Measurements from ENCODE around the gene AGK.
"Not testable (repeated sequence)": the region's sequence is repeated elsewhere in the genome, so short reads cannot be mapped to it uniquely, and the experiment has no call there.

AGK gene

GRCh38 chr7:141557360-141557759 lies 6.2 kb downstream of the AGK start:
- Histone ChIP-seq H3K4me3 (ENCODE audit: low read depth in 1 of 2, low read length in 1 of 2) (no peak overlapping the region), H3K27ac (no peak overlapping the region), H3K4me1 (ENCODE audit: control insufficient read depth in 1 of 2, insufficient read depth in 1 of 2, low read depth in 1 of 2, low read length in 1 of 2) (no peaks in the 10 kb centered on the region), H3K9me3 (no peaks in the 10 kb centered on the region), H3K27me3 (no peaks in the 10 kb centered on the region), H3K36me3 (no peaks in the 10 kb centered on the region)
- TF ChIP-seq CTCF (IDR thresholded peaks at IDR 0.05) = no peak

- not testable (repeated sequence) for H3K4me1 ChIP-seq (ENCODE audit: control insufficient read depth in 1 of 2, insufficient read depth in 1 of 2, low read depth in 1 of 2, low read length in 1 of 2); H3K27me3 ChIP-seq; H3K9me3 ChIP-seq; H3K36me3 ChIP-seq; H3K4me3 ChIP-seq (ENCODE audit: low read depth in 1 of 2, low read length in 1 of 2); H3K27ac ChIP-seq
These were observed 6.8 kb downstream of the AGK start for GRCh38 chr7:141557831-141558531.

- H3K27me3 ChIP-seq = no peaks in the 10 kb centered on the region
- TF ChIP-seq CTCF (IDR thresholded peaks at IDR 0.05) = no peak
- no peak overlapping the region for H3K27ac ChIP-seq
These were observed 7.5 kb downstream of the AGK start for GRCh38 chr7:141558544-141559183.

GRCh38 chr7:141559961-141560360 lies 8.8 kb downstream of the AGK start:
- no peaks in the 10 kb centered on the region for H3K9me3 ChIP-seq
- TF ChIP-seq CTCF (IDR thresholded peaks at IDR 0.05) = no peak
- no peaks in the 10 kb centered on the region for H3K4me1 ChIP-seq (ENCODE audit: control insufficient read depth in 1 of 2, insufficient read depth in 1 of 2, low read depth in 1 of 2, low read length in 1 of 2)
- no peak overlapping the region for H3K4me3 ChIP-seq (ENCODE audit: low read depth in 1 of 2, low read length in 1 of 2)
- no peak overlapping the region for H3K27ac ChIP-seq
- H3K36me3 ChIP-seq = no peaks in the 10 kb centered on the region
- H3K27me3 ChIP-seq = no peaks in the 10 kb centered on the region

More at GRCh38 chr7:141558544-141559183, 7.5 kb downstream of the AGK start:
- Histone ChIP-seq H3K36me3 (no peaks in the 10 kb centered on the region), H3K9me3 (no peaks in the 10 kb centered on the region), H3K4me3 (ENCODE audit: low read depth in 1 of 2, low read length in 1 of 2) (no peak overlapping the region), H3K4me1 (ENCODE audit: control insufficient read depth in 1 of 2, insufficient read depth in 1 of 2, low read depth in 1 of 2, low read length in 1 of 2) (no peaks in the 10 kb centered on the region)

- Histone ChIP-seq H3K36me3 (no peaks in the 10 kb centered on the region), H3K4me3 (ENCODE audit: low read depth in 1 of 2, low read length in 1 of 2) (no peak overlapping the region), H3K27ac (no peak overlapping the region), H3K27me3 (no peaks in the 10 kb centered on the region), H3K4me1 (ENCODE audit: control insufficient read depth in 1 of 2, insufficient read depth in 1 of 2, low read depth in 1 of 2, low read length in 1 of 2) (no peaks in the 10 kb centered on the region), H3K9me3 (no peaks in the 10 kb centered on the region)
- TF ChIP-seq CTCF (IDR thresholded peaks at IDR 0.05) = no peak
These were observed 10.8 kb downstream of the AGK start for GRCh38 chr7:141562036-141562435.

GRCh38 chr7:141562543-141562942 lies 11.3 kb downstream of the AGK start:
- TF ChIP-seq CTCF (IDR thresholded peaks at IDR 0.05) = no peak
- Histone ChIP-seq H3K36me3 (no peaks in the 10 kb centered on the region), H3K27ac (no peak overlapping the region)

More at GRCh38 chr7:141562543-141562942, 11.3 kb downstream of the AGK start:
- H3K4me1 ChIP-seq (ENCODE audit: control insufficient read depth in 1 of 2, insufficient read depth in 1 of 2, low read depth in 1 of 2, low read length in 1 of 2) = no peaks in the 10 kb centered on the region
- no peaks in the 10 kb centered on the region for H3K9me3 ChIP-seq
- no peak overlapping the region for H3K4me3 ChIP-seq (ENCODE audit: low read depth in 1 of 2, low read length in 1 of 2)
- no peaks in the 10 kb centered on the region for H3K27me3 ChIP-seq
